B cell (primary cell): Measurements from ENCODE around the gene WNT6. TPM values are rescaled to one million over a fixed set of nuclear protein-coding genes. Genes with fewer than 3 reads are reported as not detected.

Experiments used
- ATAC-seq: fragments of 200-7000 bp; cut with Tn5 transposase; one replicate; pipeline ENCODE4 v1.10.0; 2021; ENCODE audit warnings: low read depth, mild to moderate bottlenecking, moderate number of reproducible peaks, moderate library complexity
- CTCF ChIA-PET: fragments of 350-600 bp; sonication (Branson Sonifier 250); formaldehyde crosslinking; loops from one replicate; lab custom pipeline; 2021; ENCODE audit warnings: antibody characterized with exemption, inconsistent platforms; lab: Charles Lee
- POLR2A ChIA-PET: fragments of 350-600 bp; sonication (Branson Sonifier 250); formaldehyde crosslinking; loops from one replicate; lab custom pipeline; 2021; ENCODE audit warnings: antibody characterized with exemption; lab: Charles Lee
- DNase-seq: peaks from one replicate; pipeline ENCODE4 v3.0.0; 2013
- H2AFZ ChIP-seq: 2 replicates; pipeline ENCODE4 v1.6.1; 2012; ENCODE audit warnings: mild to moderate bottlenecking, low read depth, low read length; ENCODE audit not compliant: insufficient read depth, poor library complexity, severe bottlenecking
- H3K27ac ChIP-seq, 2 donors: 1 replicate in 1 of 2; 2 replicates in 1 of 2; pipeline ENCODE4 v1.5.1; 2012 to 2013; ENCODE audit warnings: low read length in 2 of 2, mild to moderate bottlenecking in 2 of 2, moderate library complexity in 1 of 2
- H3K27me3 ChIP-seq, 4 experiments: fragments of 200-600 bp in 1 of 4; sonication (generic) in 1 of 4; replicated peaks in 1 of 4; 1 replicate in 2 of 4; 2 replicates in 2 of 4; pipeline versions ENCODE4 v1.6.1 to v1.7.0; 2013 to 2016; ENCODE audit warnings: low read length in 3 of 4, mild to moderate bottlenecking in 2 of 4, mixed read lengths in 1 of 4, moderate library complexity in 1 of 4; ENCODE audit not compliant: insufficient read depth in 4 of 4, control insufficient read depth in 3 of 4; ENCODE audit errors: control extremely low read depth in 1 of 4
- H3K36me3 ChIP-seq, 2 experiments: replicated peaks in 1 of 2; 1 replicate in 1 of 2; 2 replicates in 1 of 2; pipeline versions ENCODE4 v1.6.1 to v1.7.1; 2013; ENCODE audit warnings: low read length in 1 of 2; ENCODE audit not compliant: insufficient read depth in 2 of 2, control insufficient read depth in 1 of 2; ENCODE audit errors: control extremely low read depth in 1 of 2, extremely low read depth in 1 of 2
- H3K4me1 ChIP-seq, 2 donors: fragments of 200-600 bp in 1 of 2; sonication (generic) in 1 of 2; 1 replicate in 1 of 2; 2 replicates in 1 of 2; pipeline versions ENCODE4 v1.5.1 to v1.6.1; 2013 to 2017; ENCODE audit warnings: low read length in 2 of 2; ENCODE audit not compliant: control insufficient read depth in 2 of 2, insufficient read depth in 2 of 2
- H3K4me2 ChIP-seq: replicated peaks from 2 replicates; pipeline ENCODE3; 2012; ENCODE audit warnings: mild to moderate bottlenecking, low read depth, low read length; ENCODE audit not compliant: poor library complexity, severe bottlenecking
- H3K4me3 ChIP-seq, 5 experiments: fragments of 200-600 bp in 1 of 5; sonication (generic) in 1 of 5; 1 replicate in 3 of 5; 2 replicates in 2 of 5; pipeline versions ENCODE4 v1.5.1 to v1.7.0; 2011 to 2016; ENCODE audit warnings: low read length in 4 of 5, mild to moderate bottlenecking in 4 of 5, low read depth in 2 of 5, control low read depth in 1 of 5, moderate library complexity in 1 of 5; ENCODE audit not compliant: insufficient read depth in 1 of 5; ENCODE audit errors: control extremely low read depth in 1 of 5, extremely low read depth in 1 of 5
- H3K79me2 ChIP-seq: fragments of 200-600 bp; sonication (generic); one replicate; pipeline ENCODE4 v1.6.0; 2016; ENCODE audit warnings: low read length; ENCODE audit not compliant: control insufficient read depth, insufficient read depth
- H3K9ac ChIP-seq: fragments of 200-600 bp; sonication (generic); 2 replicates; pipeline ENCODE4 v1.6.1; 2017; ENCODE audit warnings: mild to moderate bottlenecking, low read length, moderate library complexity
- H3K9me3 ChIP-seq, 3 donors: one replicate each; pipeline versions ENCODE4 v1.6.1 to v1.7.1; 2013; ENCODE audit warnings: low read length in 2 of 3; ENCODE audit not compliant: control insufficient read depth in 2 of 3, insufficient read depth in 1 of 3; ENCODE audit errors: control extremely low read depth in 1 of 3
- H4K20me1 ChIP-seq: 2 replicates; pipeline ENCODE4 v1.6.0; 2012; ENCODE audit warnings: mild to moderate bottlenecking, low read length; ENCODE audit not compliant: insufficient read depth, control insufficient read depth, poor library complexity, severe bottlenecking
- H3K27ac Mint-ChIP-seq: one replicate; pipeline ENCODE4 v1.8.0; 2021; ENCODE audit warnings: mixed read lengths
- H3K27me3 Mint-ChIP-seq: one replicate; pipeline ENCODE4 v1.8.0; 2021; ENCODE audit warnings: mixed read lengths
- H3K4me1 Mint-ChIP-seq: one replicate; pipeline ENCODE4 v1.8.0; 2021; ENCODE audit warnings: mixed read lengths
- H3K4me3 Mint-ChIP-seq: one replicate; pipeline ENCODE4 v1.8.0; 2021; ENCODE audit warnings: mixed read lengths
- H3K9me3 Mint-ChIP-seq: one replicate; pipeline ENCODE4 v1.8.0; 2022; ENCODE audit warnings: mixed read lengths; ENCODE audit not compliant: insufficient read depth
- EZH2 ChIP-seq: IDR thresholded peaks from 2 replicates; pipeline ENCODE4 v1.6.1; 2012; ENCODE audit warnings: borderline replicate concordance, low read depth, mild to moderate bottlenecking, moderate library complexity, low read length; ENCODE audit not compliant: insufficient read depth, poor library complexity, severe bottlenecking
- WGBS: methylation state at CpG from one replicate; pipeline ENCODE4 v1.1.5; 2013; ENCODE audit warnings: missing lambda C conversion rate; ENCODE audit not compliant: insufficient coverage; 5-methylcytosine and 5-hydroxymethylcytosine counted together
- intact Hi-C: fragments of 100-400 bp; cut with micrococcal nuclease; formaldehyde crosslinking; loops from one replicate; pipeline ENCODE4 v1.10.0; 2022
- polyA plus RNA-seq: library from polyadenylated mRNA; depleted of rRNA; stranded (reverse); fragments of >200 nt; gene quantifications from 2 replicates; pipeline ENCODE4 v1.2.3, GENCODE V29; 2012
- total RNA-seq, 2 donors: library from RNA; stranded (reverse); fragments of 120-200 nt in 1 of 2; gene quantifications; 1 replicate in 1 of 2; 2 replicates in 1 of 2; pipeline versions ENCODE4 v1.2.3 to v1.2.4, GENCODE V29; 2013 to 2022
- TF ChIP-seq, protein P1 (sequence below): fragments of 200-600 bp; IDR thresholded peaks from one replicate; pipeline ENCODE4 v1.8.0; 2022; ENCODE audit warnings: antibody characterized with exemption, mild to moderate bottlenecking

Gene WNT6
- total and polyA plus RNA-seq, 2 donors (not counting 1 experiment from before 2014, with no cell fraction given), result 0.84 to 2.0 TPM

DNA sequence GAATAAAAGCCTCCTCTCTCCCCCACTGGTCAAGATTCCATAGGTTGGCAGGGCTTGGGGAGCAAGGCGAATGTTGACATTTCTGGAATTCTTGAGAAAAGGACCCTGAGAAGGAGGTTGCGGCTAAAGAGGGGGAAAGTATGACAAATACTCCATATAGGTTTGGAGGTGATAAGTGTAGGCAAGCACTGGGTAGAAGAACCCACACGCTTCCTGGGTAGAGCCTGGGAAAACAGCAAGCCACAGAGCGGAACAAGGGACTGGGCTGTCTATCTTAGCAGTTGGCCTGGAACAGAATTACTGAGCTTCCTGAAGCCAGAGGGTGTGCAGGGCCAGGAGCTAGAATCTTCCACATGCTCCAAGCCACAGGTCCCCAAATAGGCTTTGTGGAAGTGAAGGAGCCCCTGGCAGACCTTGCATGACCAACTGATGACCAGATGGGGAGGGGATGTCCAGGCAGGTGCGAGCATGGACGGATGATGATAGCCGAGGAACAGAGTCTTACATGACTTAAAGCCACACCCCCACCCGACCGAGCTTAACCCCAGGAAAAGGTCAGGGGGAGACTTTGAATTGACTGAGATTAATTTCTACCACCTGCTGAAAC, 37.9 kb upstream of the WNT6 start:
- Mint-ChIP-seq H3K9me3 (no peaks in the 10 kb centered on the region), H3K27ac (no peak overlapping the region), H3K4me1 (no peaks in the 10 kb centered on the region), H3K4me3 (no peak overlapping the region), H3K27me3 (peaks cover 27% of the 10 kb centered on the region)
- H4K20me1 ChIP-seq, result no peaks in the 10 kb centered on the region
- H3K9ac ChIP-seq, result no peak overlapping the region
- 87% methylated on average over 3 of the region's 9 CpGs for WGBS
- H3K27ac ChIP-seq, result no peak overlapping the region
- H3K4me2 ChIP-seq, result no peak overlapping the region
- peaks cover 0 to 2% (median 0%) of the 10 kb centered on the region in 4 experiments for H3K27me3 ChIP-seq
- H3K79me2 ChIP-seq, result no peaks in the 10 kb centered on the region
- POLR2A ChIA-PET, result no interaction called here
- CTCF ChIA-PET, result no interaction called here
- H3K4me3 ChIP-seq, result no peak overlapping the region
- ATAC-seq, result no peak
- intact Hi-C loops, result no loop called here
- no peaks in the 10 kb centered on the region for H3K36me3 ChIP-seq
- DNase-seq, result no peak
- H3K4me1 ChIP-seq, result no peaks in the 10 kb centered on the region
- H3K9me3 ChIP-seq, result no peaks in the 10 kb centered on the region
- TF ChIP-seq, protein P1, sequence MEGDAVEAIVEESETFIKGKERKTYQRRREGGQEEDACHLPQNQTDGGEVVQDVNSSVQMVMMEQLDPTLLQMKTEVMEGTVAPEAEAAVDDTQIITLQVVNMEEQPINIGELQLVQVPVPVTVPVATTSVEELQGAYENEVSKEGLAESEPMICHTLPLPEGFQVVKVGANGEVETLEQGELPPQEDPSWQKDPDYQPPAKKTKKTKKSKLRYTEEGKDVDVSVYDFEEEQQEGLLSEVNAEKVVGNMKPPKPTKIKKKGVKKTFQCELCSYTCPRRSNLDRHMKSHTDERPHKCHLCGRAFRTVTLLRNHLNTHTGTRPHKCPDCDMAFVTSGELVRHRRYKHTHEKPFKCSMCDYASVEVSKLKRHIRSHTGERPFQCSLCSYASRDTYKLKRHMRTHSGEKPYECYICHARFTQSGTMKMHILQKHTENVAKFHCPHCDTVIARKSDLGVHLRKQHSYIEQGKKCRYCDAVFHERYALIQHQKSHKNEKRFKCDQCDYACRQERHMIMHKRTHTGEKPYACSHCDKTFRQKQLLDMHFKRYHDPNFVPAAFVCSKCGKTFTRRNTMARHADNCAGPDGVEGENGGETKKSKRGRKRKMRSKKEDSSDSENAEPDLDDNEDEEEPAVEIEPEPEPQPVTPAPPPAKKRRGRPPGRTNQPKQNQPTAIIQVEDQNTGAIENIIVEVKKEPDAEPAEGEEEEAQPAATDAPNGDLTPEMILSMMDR, result no peak
- no peak for TF ChIP-seq EZH2
- H2AFZ ChIP-seq, result no peak overlapping the region

DNA sequence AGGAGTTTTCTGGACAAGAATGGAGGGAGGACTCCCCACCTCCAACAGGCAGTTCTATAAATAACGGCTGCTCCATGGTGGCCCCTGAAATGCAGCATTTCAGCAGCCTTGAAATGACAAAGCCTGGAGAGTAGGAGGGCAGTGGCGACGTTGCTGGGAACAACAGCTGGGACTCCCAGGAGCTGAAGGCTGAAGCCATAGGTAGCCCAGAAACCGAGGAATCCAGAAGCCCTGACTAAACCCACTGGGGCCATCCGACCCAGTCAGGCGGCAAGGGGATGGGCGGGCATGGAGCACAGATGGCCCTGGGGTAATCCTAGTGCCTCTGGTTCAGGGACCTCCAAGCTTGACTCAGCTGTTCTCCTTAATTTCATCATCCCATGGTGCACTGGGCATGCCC, 37.0 kb upstream of the WNT6 start:
- CTCF ChIA-PET, result no interaction called here

More for the DNA sequence above, 37.0 kb upstream of the WNT6 start:
- H3K9ac ChIP-seq, result no peak overlapping the region
- Mint-ChIP-seq H3K27ac (no peak overlapping the region), H3K4me1 (no peaks in the 10 kb centered on the region), H3K27me3 (peaks cover 26% of the 10 kb centered on the region), H3K9me3 (no peaks in the 10 kb centered on the region), H3K4me3 (no peak overlapping the region)
- WGBS, result 85% methylated on average over 6 of the region's 7 CpGs
- no peak overlapping the region for H3K4me2 ChIP-seq
- H3K36me3 ChIP-seq, result no peaks in the 10 kb centered on the region
- intact Hi-C loops, result no loop called here
- DNase-seq (no peak), ATAC-seq (no peak)
- no peak overlapping the region for H2AFZ ChIP-seq
- H3K4me3 ChIP-seq, result no peak overlapping the region
- POLR2A ChIA-PET, result no interaction called here
- H3K4me1 ChIP-seq, result no peaks in the 10 kb centered on the region
- H3K27ac ChIP-seq, result no peak overlapping the region
- no peaks in the 10 kb centered on the region for H3K9me3 ChIP-seq
- H3K79me2 ChIP-seq, result no peaks in the 10 kb centered on the region
- H4K20me1 ChIP-seq, result no peaks in the 10 kb centered on the region
- peaks cover 0 to 2% (median 0%) of the 10 kb centered on the region in 4 experiments for H3K27me3 ChIP-seq
- TF ChIP-seq, protein P1, result no peak
- no peak for TF ChIP-seq EZH2
